GM06990 (cell line): ENCODE measurements around the gene SCARF1.

ENCODE experiments used
- DNase-seq: peaks from one replicate; pipeline ENCODE4 v3.0.0-alpha.2; 2011; ENCODE audit not compliant: insufficient read length; ENCODE audit errors: extremely low read depth
- H3K27me3 ChIP-seq: replicated peaks from 2 replicates; pipeline ENCODE4 v1.6.0; 2011; ENCODE audit warnings: low read length; ENCODE audit not compliant: control insufficient read depth, insufficient read depth
- H3K36me3 ChIP-seq: 2 replicates; pipeline ENCODE4 v1.5.1; 2011; ENCODE audit warnings: low read length; ENCODE audit not compliant: control insufficient read depth, insufficient read depth
- H3K4me3 ChIP-seq: replicated peaks from 2 replicates; pipeline ENCODE4 v1.5.1; 2011; ENCODE audit warnings: low read depth, mild to moderate bottlenecking, control low read depth, low read length
- CTCF ChIP-seq: IDR thresholded peaks from 2 replicates; pipeline ENCODE4 v1.5.1; 2011; ENCODE audit warnings: low read length, control low read depth, mild to moderate bottlenecking, inconsistent platforms; ENCODE audit not compliant: insufficient read depth, poor library complexity, severe bottlenecking

Gene SCARF1

GRCh38 chr17:1626333-1626732 lies 19.2 kb downstream of the SCARF1 start:
- H3K4me3 ChIP-seq, result peak overlapping the region; percentile 84
- H3K27me3 ChIP-seq, result no peaks in the 10 kb centered on the region
- TF ChIP-seq CTCF, result no peak
- peaks cover 8% of the 10 kb centered on the region for H3K36me3 ChIP-seq
- DNase-seq, result no peak

GRCh38 chr17:1625581-1625980 lies 20.0 kb downstream of the SCARF1 start:
- Histone ChIP-seq H3K4me3 (peak overlapping the region; percentile 2; the same call in 1 of the 2 replicates), H3K27me3 (no peaks in the 10 kb centered on the region), H3K36me3 (peaks cover 8% of the 10 kb centered on the region)
- DNase-seq, result no peak
- no peak for TF ChIP-seq CTCF

- peaks cover 9% of the 10 kb centered on the region for H3K36me3 ChIP-seq
- DNase-seq, result no peak
Measured at GRCh38 chr17:1625053-1625452, 20.5 kb downstream of the SCARF1 start.

GRCh38 chr17:1624650-1625049 lies 20.9 kb downstream of the SCARF1 start:
- Histone ChIP-seq H3K27me3 (no peaks in the 10 kb centered on the region), H3K4me3 (no peak overlapping the region), H3K36me3 (peaks cover 9% of the 10 kb centered on the region)
- no peak for DNase-seq
- TF ChIP-seq CTCF, result no peak

More at GRCh38 chr17:1625053-1625452, 20.5 kb downstream of the SCARF1 start:
- TF ChIP-seq CTCF, result no peak
- Histone ChIP-seq H3K4me3 (peak overlapping the region; percentile 2; the same call in 1 of the 2 replicates), H3K27me3 (no peaks in the 10 kb centered on the region)

- no peak for DNase-seq
- Histone ChIP-seq H3K36me3 (peaks cover 11% of the 10 kb centered on the region), H3K27me3 (no peaks in the 10 kb centered on the region), H3K4me3 (no peak overlapping the region)
- TF ChIP-seq CTCF, result no peak
Measured at GRCh38 chr17:1623057-1623630, 22.4 kb downstream of the SCARF1 start.

GRCh38 chr17:1621273-1621954 lies 24.1 kb downstream of the SCARF1 start:
- no peak overlapping the region for H3K4me3 ChIP-seq
- H3K27me3 ChIP-seq, result no peaks in the 10 kb centered on the region
- no peak for DNase-seq
- H3K36me3 ChIP-seq, result peaks cover 16% of the 10 kb centered on the region
- no peak for TF ChIP-seq CTCF
